ENCODE measurements around the gene GAMT. TPM values are rescaled to one million over a fixed set of nuclear protein-coding genes. Genes with fewer than 3 reads are reported as not detected.
A peak's percentile ranks its signal among the peaks of the same experiment; 100 is the strongest.

The GAMT gene
- total and polyA plus RNA-seq, 2 experiments from 2014 or later, result 121 to 170 TPM

DNA sequence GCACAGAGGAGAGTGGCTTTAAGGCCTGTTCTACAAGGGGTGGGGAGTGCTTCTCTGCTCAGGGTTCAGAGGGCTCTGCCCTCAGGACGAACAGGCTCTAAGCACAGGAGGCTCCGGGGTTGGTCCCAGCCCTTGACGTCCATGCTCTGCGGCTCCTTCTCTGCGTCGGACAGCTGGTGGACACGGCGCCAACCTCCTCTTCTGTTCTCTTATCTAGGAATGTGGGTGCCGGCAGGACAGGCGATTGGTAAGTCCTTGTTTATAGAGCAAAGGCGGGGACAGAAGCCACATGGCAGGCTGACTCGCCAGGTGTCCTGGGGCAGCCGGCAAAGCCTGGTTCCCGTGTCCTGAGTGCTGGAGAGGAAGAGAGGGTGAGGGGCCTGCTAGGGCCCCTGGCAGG is 28.4 kb upstream of the GAMT start:
- DNase-seq (ENCODE audit: low spot score), result peak; percentile 65
- no peaks in the 10 kb centered on the region for H3K9me3 ChIP-seq (ENCODE audit: low read depth)
- peaks cover 7% of the 10 kb centered on the region for H4K20me1 ChIP-seq (ENCODE audit: insufficient read depth, poor library complexity, severe bottlenecking)
- peak overlapping the region; percentile 58 for H3K27ac ChIP-seq
- no peaks in the 10 kb centered on the region for H3K36me3 ChIP-seq (replicated peaks; ENCODE audit: insufficient read depth, low read depth)
- 66% methylated on average over 14 of the region's 14 CpGs for WGBS (ENCODE audit: low lambda C conversion rate, missing lambda C conversion rate)
- peaks cover 53% of the 10 kb centered on the region for H3K79me2 ChIP-seq
- H3K4me2 ChIP-seq, result no peak overlapping the region
- H3K4me3 ChIP-seq, result no peak overlapping the region
- TF ChIP-seq EZH2 (IDR thresholded peaks at IDR 0.05; ENCODE audit: borderline replicate concordance) (no peak), EZH2phosphoT487 (IDR thresholded peaks at IDR 0.05; ENCODE audit: low read depth, severe bottlenecking, unreplicated experiment) (no peak)
- TF ChIP-seq, protein P1, sequence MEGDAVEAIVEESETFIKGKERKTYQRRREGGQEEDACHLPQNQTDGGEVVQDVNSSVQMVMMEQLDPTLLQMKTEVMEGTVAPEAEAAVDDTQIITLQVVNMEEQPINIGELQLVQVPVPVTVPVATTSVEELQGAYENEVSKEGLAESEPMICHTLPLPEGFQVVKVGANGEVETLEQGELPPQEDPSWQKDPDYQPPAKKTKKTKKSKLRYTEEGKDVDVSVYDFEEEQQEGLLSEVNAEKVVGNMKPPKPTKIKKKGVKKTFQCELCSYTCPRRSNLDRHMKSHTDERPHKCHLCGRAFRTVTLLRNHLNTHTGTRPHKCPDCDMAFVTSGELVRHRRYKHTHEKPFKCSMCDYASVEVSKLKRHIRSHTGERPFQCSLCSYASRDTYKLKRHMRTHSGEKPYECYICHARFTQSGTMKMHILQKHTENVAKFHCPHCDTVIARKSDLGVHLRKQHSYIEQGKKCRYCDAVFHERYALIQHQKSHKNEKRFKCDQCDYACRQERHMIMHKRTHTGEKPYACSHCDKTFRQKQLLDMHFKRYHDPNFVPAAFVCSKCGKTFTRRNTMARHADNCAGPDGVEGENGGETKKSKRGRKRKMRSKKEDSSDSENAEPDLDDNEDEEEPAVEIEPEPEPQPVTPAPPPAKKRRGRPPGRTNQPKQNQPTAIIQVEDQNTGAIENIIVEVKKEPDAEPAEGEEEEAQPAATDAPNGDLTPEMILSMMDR (IDR thresholded peaks at IDR 0.05; ENCODE audit: poor library complexity), result no peak
- H3K27me3 ChIP-seq, result no peaks in the 10 kb centered on the region
- peaks cover 10% of the 10 kb centered on the region for H3K4me1 ChIP-seq (ENCODE audit: insufficient read depth)
- H3K9me2 ChIP-seq (replicated peaks; ENCODE audit: insufficient read depth), result no peaks in the 10 kb centered on the region
- no peak overlapping the region for H2AFZ ChIP-seq

DNA sequence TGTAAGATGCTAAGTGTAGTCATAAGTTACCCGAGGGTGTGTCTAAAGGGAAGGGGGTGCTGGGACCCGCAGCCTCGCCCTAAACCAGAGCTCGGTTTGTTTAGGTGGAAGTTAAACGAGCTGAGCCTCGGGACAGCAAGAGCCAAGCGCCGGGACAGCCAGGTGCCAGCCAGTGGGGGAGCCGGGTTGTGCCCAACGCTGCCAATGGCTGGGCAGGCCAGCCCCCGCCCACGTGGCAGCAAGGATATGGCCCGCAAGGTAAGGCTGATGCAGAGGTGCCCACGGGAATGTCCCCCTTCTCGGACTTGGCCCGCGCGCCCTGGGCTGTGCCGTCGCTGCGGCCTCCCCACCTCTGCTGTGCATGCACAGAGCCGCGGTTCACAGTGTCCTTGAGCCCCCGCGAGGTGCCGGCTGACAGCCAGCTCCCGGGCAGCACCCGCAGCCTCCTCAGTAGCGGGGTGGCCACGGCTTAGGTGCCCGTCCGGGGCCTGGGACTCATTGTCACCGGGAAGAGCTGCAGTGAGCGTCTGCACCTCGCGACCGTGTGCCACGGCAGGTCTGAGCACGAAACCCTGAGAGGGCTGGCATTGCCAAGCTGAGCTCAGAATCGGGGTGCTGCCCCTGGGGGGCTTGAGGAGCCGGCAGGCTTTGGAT is 27.5 kb upstream of the GAMT start:
- Histone ChIP-seq H3K27ac (no peak overlapping the region), H3K4me3 (no peak overlapping the region), H4K20me1 (ENCODE audit: insufficient read depth, poor library complexity, severe bottlenecking) (peaks cover 9% of the 10 kb centered on the region), H3K9me2 (replicated peaks; ENCODE audit: insufficient read depth) (no peaks in the 10 kb centered on the region), H3K79me2 (peaks cover 59% of the 10 kb centered on the region), H2AFZ (no peak overlapping the region), H3K36me3 (replicated peaks; ENCODE audit: insufficient read depth, low read depth) (no peaks in the 10 kb centered on the region), H3K4me1 (ENCODE audit: insufficient read depth) (peaks cover 17% of the 10 kb centered on the region), H3K4me2 (no peak overlapping the region), H3K9me3 (ENCODE audit: low read depth) (no peaks in the 10 kb centered on the region), H3K27me3 (no peaks in the 10 kb centered on the region)
- no peak for DNase-seq (ENCODE audit: low spot score)
- TF ChIP-seq EZH2 (IDR thresholded peaks at IDR 0.05; ENCODE audit: borderline replicate concordance) (no peak), EZH2phosphoT487 (IDR thresholded peaks at IDR 0.05; ENCODE audit: low read depth, severe bottlenecking, unreplicated experiment) (no peak)
- TF ChIP-seq, protein P1 (IDR thresholded peaks at IDR 0.05; ENCODE audit: poor library complexity), result no peak
- 96% methylated on average over 40 of the region's 41 CpGs for WGBS (ENCODE audit: low lambda C conversion rate, missing lambda C conversion rate)

DNA sequence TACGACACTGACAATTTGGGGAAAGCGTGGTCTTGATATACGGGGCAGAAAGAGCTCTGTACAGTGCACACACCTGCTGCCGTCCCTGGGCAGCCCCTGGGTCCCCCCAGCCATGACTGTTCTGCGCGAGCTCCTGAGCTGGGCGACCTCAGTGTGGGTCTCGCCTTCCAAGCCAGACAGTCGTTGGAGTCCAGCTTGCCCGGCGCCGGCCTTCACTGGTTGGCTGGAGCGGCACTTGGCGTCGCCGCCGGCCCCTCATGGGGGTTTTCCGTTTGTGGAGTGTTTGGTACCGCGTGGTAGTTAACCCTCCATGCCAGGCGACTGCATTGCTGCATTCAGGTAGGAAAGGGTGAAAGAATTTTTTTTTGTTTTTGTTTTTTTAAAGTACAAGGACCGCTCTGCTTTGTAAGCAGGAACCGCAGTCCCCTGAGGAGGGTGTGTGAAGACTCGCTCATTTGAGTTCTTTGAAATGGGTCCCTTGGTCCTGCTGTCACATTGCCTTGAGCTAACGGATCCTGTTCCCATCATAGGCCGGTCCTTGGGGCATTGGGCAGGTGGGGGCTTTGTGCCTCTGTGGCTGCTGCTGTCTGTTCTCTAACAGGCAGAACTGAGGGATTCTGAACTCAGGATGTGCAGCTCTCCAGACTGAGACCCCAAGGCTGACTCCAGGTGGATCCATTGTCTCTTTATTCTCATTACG is 26.0 kb upstream of the GAMT start:
- Histone ChIP-seq H2AFZ (no peak overlapping the region), H3K27ac (no peak overlapping the region), H3K9me3 (ENCODE audit: low read depth) (no peaks in the 10 kb centered on the region), H4K20me1 (ENCODE audit: insufficient read depth, poor library complexity, severe bottlenecking) (peaks cover 9% of the 10 kb centered on the region), H3K4me2 (no peak overlapping the region), H3K9me2 (replicated peaks; ENCODE audit: insufficient read depth) (no peaks in the 10 kb centered on the region), H3K4me1 (ENCODE audit: insufficient read depth) (peaks cover 20% of the 10 kb centered on the region), H3K4me3 (no peak overlapping the region), H3K27me3 (no peaks in the 10 kb centered on the region), H3K36me3 (replicated peaks; ENCODE audit: insufficient read depth, low read depth) (no peaks in the 10 kb centered on the region), H3K79me2 (peaks cover 71% of the 10 kb centered on the region)
- TF ChIP-seq EZH2 (IDR thresholded peaks at IDR 0.05; ENCODE audit: borderline replicate concordance) (no peak), EZH2phosphoT487 (IDR thresholded peaks at IDR 0.05; ENCODE audit: low read depth, severe bottlenecking, unreplicated experiment) (no peak)
- TF ChIP-seq, protein P1 (IDR thresholded peaks at IDR 0.05; ENCODE audit: poor library complexity), result no peak
- 93% methylated on average over 27 of the region's 27 CpGs for WGBS (ENCODE audit: low lambda C conversion rate, missing lambda C conversion rate)
- no peak for DNase-seq (ENCODE audit: low spot score)

All from hepatocyte (in vitro differentiated cells).